Measurements from ENCODE around the gene RNF213. TPM values are rescaled to one million over a fixed set of nuclear protein-coding genes. Genes with fewer than 3 reads are reported as not detected.

The RNF213 gene
- total RNA-seq, 1 donor from 2014 or later = 120 TPM

DNA sequence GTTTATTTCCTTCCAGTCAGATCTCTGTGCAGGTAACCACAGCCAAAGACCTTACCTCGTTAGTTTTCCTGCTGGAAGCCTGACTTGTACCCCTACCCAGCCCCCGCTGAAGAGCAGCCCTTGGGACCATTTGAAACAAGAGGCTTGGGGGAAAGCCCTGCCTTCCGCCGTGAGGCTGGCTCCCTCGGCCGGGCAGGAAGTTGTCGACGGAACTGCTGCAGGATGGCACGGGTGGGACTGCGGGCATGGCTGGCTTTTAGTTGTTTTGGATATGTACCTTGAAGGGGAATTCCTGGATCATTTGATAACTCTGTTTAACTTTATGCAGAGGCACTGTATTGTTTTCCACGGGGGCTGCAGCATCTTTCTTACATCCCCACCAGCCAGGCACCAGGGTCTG, 105.3 kb downstream of the RNF213 start:
- TF ChIP-seq, protein P1, sequence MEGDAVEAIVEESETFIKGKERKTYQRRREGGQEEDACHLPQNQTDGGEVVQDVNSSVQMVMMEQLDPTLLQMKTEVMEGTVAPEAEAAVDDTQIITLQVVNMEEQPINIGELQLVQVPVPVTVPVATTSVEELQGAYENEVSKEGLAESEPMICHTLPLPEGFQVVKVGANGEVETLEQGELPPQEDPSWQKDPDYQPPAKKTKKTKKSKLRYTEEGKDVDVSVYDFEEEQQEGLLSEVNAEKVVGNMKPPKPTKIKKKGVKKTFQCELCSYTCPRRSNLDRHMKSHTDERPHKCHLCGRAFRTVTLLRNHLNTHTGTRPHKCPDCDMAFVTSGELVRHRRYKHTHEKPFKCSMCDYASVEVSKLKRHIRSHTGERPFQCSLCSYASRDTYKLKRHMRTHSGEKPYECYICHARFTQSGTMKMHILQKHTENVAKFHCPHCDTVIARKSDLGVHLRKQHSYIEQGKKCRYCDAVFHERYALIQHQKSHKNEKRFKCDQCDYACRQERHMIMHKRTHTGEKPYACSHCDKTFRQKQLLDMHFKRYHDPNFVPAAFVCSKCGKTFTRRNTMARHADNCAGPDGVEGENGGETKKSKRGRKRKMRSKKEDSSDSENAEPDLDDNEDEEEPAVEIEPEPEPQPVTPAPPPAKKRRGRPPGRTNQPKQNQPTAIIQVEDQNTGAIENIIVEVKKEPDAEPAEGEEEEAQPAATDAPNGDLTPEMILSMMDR (IDR thresholded peaks at IDR 0.05; ENCODE audit: insufficient read depth, low read depth, low read length) = no peak
- no peak for TF ChIP-seq EZH2 (IDR thresholded peaks at IDR 0.05; ENCODE audit: insufficient read depth, low read length)
- DNase-seq (ENCODE audit: low read depth) (no peak), FAIRE-seq (no peak)
- no peaks in the 10 kb centered on the region for H3K4me1 ChIP-seq (ENCODE audit: insufficient read depth, low read length)
- H3K4me3 ChIP-seq (ENCODE audit: insufficient read depth, low read depth, low read length) = no peak overlapping the region
- peaks cover 19% of the 10 kb centered on the region for H3K36me3 ChIP-seq (ENCODE audit: insufficient read depth, low read length)
- Mint-ChIP-seq H3K36me3 (ENCODE audit: low read depth, unreplicated experiment) (peaks cover 30% of the 10 kb centered on the region), H3K9me3 (ENCODE audit: unreplicated experiment) (no peaks in the 10 kb centered on the region), H3K27ac (ENCODE audit: unreplicated experiment) (no peak overlapping the region), H3K27me3 (ENCODE audit: low read depth, unreplicated experiment) (no peaks in the 10 kb centered on the region), H3K4me3 (ENCODE audit: unreplicated experiment) (no peak overlapping the region), H3K4me1 (ENCODE audit: low read depth, unreplicated experiment) (no peaks in the 10 kb centered on the region)
- H3K27me3 ChIP-seq (ENCODE audit: insufficient read depth, low read length) = no peaks in the 10 kb centered on the region
- no peaks in the 10 kb centered on the region for H3K79me2 ChIP-seq (ENCODE audit: insufficient read depth, low read length)
- H3K27ac ChIP-seq (ENCODE audit: low read depth, low read length) = no peak overlapping the region
- H3K9ac ChIP-seq (ENCODE audit: low read length) = no peak overlapping the region
- no peaks in the 10 kb centered on the region for H4K20me1 ChIP-seq (ENCODE audit: insufficient read depth, low read length)
- H3K9me3 ChIP-seq (ENCODE audit: insufficient read depth, low read depth, low read length) = no peaks in the 10 kb centered on the region
- no peak overlapping the region for H3K4me2 ChIP-seq (ENCODE audit: low read length)
- no peak overlapping the region for H2AFZ ChIP-seq (ENCODE audit: low read depth, low read length)

DNA sequence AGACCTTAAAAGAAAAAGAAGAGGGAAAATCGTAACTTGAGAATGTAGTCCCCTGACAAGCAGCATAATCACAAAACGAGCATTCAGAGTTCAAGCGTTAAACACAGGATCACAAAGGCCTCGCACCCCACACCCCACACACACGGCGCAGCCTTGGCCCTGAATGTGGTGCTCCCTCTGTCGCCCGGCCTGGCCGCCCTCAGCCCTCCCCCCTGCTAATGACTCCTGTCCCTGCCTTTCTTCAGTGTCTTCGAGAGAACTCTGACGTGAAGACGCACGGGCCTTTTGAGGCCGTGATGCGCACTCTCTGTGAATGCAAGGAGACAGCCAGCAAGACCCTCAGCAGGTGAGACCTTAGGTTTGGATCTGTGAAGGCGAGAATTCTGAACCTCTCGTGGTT, 106.9 kb downstream of the RNF213 start:
- H3K9me3 ChIP-seq (ENCODE audit: insufficient read depth, low read depth, low read length) = no peaks in the 10 kb centered on the region
- no peak overlapping the region for H3K9ac ChIP-seq (ENCODE audit: low read length)
- Mint-ChIP-seq H3K27ac (ENCODE audit: unreplicated experiment) (no peak overlapping the region), H3K9me3 (ENCODE audit: unreplicated experiment) (no peaks in the 10 kb centered on the region), H3K4me3 (ENCODE audit: unreplicated experiment) (no peak overlapping the region), H3K4me1 (ENCODE audit: low read depth, unreplicated experiment) (no peaks in the 10 kb centered on the region), H3K27me3 (ENCODE audit: low read depth, unreplicated experiment) (no peaks in the 10 kb centered on the region), H3K36me3 (ENCODE audit: low read depth, unreplicated experiment) (peaks cover 17% of the 10 kb centered on the region)
- no peak overlapping the region for H3K4me2 ChIP-seq (ENCODE audit: low read length)
- H4K20me1 ChIP-seq (ENCODE audit: insufficient read depth, low read length) = no peaks in the 10 kb centered on the region
- no peak for DNase-seq (ENCODE audit: low read depth)
- H3K4me3 ChIP-seq (ENCODE audit: insufficient read depth, low read depth, low read length) = no peak overlapping the region
- H3K4me1 ChIP-seq (ENCODE audit: insufficient read depth, low read length) = no peaks in the 10 kb centered on the region
- H3K36me3 ChIP-seq (ENCODE audit: insufficient read depth, low read length) = peaks cover 13% of the 10 kb centered on the region
- no peak overlapping the region for H2AFZ ChIP-seq (ENCODE audit: low read depth, low read length)
- no peak for TF ChIP-seq EZH2 (IDR thresholded peaks at IDR 0.05; ENCODE audit: insufficient read depth, low read length)
- TF ChIP-seq, protein P1 (IDR thresholded peaks at IDR 0.05; ENCODE audit: insufficient read depth, low read depth, low read length) = no peak
- no peak overlapping the region for H3K27ac ChIP-seq (ENCODE audit: low read depth, low read length)
- no peaks in the 10 kb centered on the region for H3K27me3 ChIP-seq (ENCODE audit: insufficient read depth, low read length)
- no peak for FAIRE-seq
- no peaks in the 10 kb centered on the region for H3K79me2 ChIP-seq (ENCODE audit: insufficient read depth, low read length)

DNA sequence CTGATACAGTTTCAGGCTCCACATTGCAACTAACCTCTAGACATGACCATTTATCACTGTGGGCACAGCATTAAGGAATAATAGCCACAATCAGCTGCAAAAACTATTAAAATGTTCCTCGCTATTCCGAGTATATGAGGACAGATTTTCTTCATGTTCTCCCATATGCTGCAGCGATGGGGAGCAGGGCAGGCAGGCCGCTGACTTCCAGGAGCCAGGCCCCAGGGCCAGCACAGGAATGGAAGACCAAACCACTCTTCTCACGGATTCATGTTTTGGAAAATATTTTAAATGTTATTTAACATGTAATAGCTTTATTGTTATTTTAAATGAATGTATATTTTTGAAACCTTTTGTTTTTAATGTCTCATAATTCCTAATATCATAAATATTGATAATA, 110.5 kb downstream of the RNF213 start:
- no peaks in the 10 kb centered on the region for H4K20me1 ChIP-seq (ENCODE audit: insufficient read depth, low read length)
- H3K27me3 ChIP-seq (ENCODE audit: insufficient read depth, low read length) = no peaks in the 10 kb centered on the region
- H3K4me3 Mint-ChIP-seq (ENCODE audit: unreplicated experiment) = no peak overlapping the region
- peaks cover 19% of the 10 kb centered on the region for H3K36me3 ChIP-seq (ENCODE audit: insufficient read depth, low read length)
- H3K27ac Mint-ChIP-seq (ENCODE audit: unreplicated experiment) = no peak overlapping the region
- TF ChIP-seq EZH2 (IDR thresholded peaks at IDR 0.05; ENCODE audit: insufficient read depth, low read length) = no peak
- TF ChIP-seq, protein P1 (IDR thresholded peaks at IDR 0.05; ENCODE audit: insufficient read depth, low read depth, low read length) = no peak
- H3K4me3 ChIP-seq (ENCODE audit: insufficient read depth, low read depth, low read length) = no peak overlapping the region
- H3K9me3 ChIP-seq (ENCODE audit: insufficient read depth, low read depth, low read length) = no peaks in the 10 kb centered on the region
- H3K4me1 Mint-ChIP-seq (ENCODE audit: low read depth, unreplicated experiment) = no peaks in the 10 kb centered on the region
- H3K4me2 ChIP-seq (ENCODE audit: low read length) = no peak overlapping the region
- H3K27me3 Mint-ChIP-seq (ENCODE audit: low read depth, unreplicated experiment) = no peaks in the 10 kb centered on the region
- DNase-seq (ENCODE audit: low read depth) (no peak), FAIRE-seq (no peak)
- no peak overlapping the region for H3K9ac ChIP-seq (ENCODE audit: low read length)
- peaks cover 14% of the 10 kb centered on the region for H3K36me3 Mint-ChIP-seq (ENCODE audit: low read depth, unreplicated experiment)
- no peak overlapping the region for H3K27ac ChIP-seq (ENCODE audit: low read depth, low read length)
- H3K79me2 ChIP-seq (ENCODE audit: insufficient read depth, low read length) = no peaks in the 10 kb centered on the region
- no peaks in the 10 kb centered on the region for H3K9me3 Mint-ChIP-seq (ENCODE audit: unreplicated experiment)
- no peaks in the 10 kb centered on the region for H3K4me1 ChIP-seq (ENCODE audit: insufficient read depth, low read length)
- no peak overlapping the region for H2AFZ ChIP-seq (ENCODE audit: low read depth, low read length)
